Stimulated activated CD8-positive, alpha-beta memory T cell treated with anti-CD3 and anti-CD28 coated beads, Interleukin-4, amount 100 ng/mL, for 4 hours (primary cell): ENCODE results near the gene GDPD4.

ENCODE experiments used
- DNase-seq, 2 donors: peaks; one replicate each; pipeline ENCODE4 v3.0.0-alpha.2; 2020; ENCODE audit warnings: low read depth in 2 of 2, low spot score in 1 of 2

Gene GDPD4

GRCh38 chr11:77249427-77249826 lies 52.1 kb downstream of the GDPD4 start:
- no peak for DNase-seq

- no peak for DNase-seq
These were observed 57.0 kb downstream of the GDPD4 start for GRCh38 chr11:77244277-77245027.

- no peak for DNase-seq
These were observed 64.6 kb downstream of the GDPD4 start for GRCh38 chr11:77236901-77237300.

- DNase-seq: no peak
These were observed 68.5 kb downstream of the GDPD4 start for GRCh38 chr11:77233011-77233410.

- DNase-seq: no peak
These were observed 69.2 kb downstream of the GDPD4 start for GRCh38 chr11:77232242-77232641.

- DNase-seq: no peak
These were observed 69.7 kb downstream of the GDPD4 start for GRCh38 chr11:77231800-77232199.

GRCh38 chr11:77230878-77231605 lies 70.4 kb downstream of the GDPD4 start:
- DNase-seq: no peak

GRCh38 chr11:77223797-77224196 lies 77.7 kb downstream of the GDPD4 start:
- DNase-seq: no peak

GRCh38 chr11:77217156-77217555 lies 84.3 kb downstream of the GDPD4 start:
- no peak for DNase-seq

- no peak for DNase-seq
These were observed 86.4 kb downstream of the GDPD4 start for GRCh38 chr11:77215106-77215505.

- no peak for DNase-seq
These were observed 86.9 kb downstream of the GDPD4 start for GRCh38 chr11:77214557-77214956.

GRCh38 chr11:77213589-77214428 lies 87.7 kb downstream of the GDPD4 start:
- DNase-seq: no peak

GRCh38 chr11:77213029-77213579 lies 88.4 kb downstream of the GDPD4 start:
- no peak for DNase-seq

GRCh38 chr11:77212314-77213007 lies 89.0 kb downstream of the GDPD4 start:
- DNase-seq: no peak

GRCh38 chr11:77211594-77212251 lies 89.8 kb downstream of the GDPD4 start:
- no peak for DNase-seq

GRCh38 chr11:77211040-77211451 lies 90.4 kb downstream of the GDPD4 start:
- no peak for DNase-seq

GRCh38 chr11:77209663-77210062 lies 91.8 kb downstream of the GDPD4 start:
- no peak for DNase-seq

- no peak for DNase-seq
These were observed 93.0 kb downstream of the GDPD4 start for GRCh38 chr11:77208535-77208934.

GRCh38 chr11:77207618-77208313 lies 93.7 kb downstream of the GDPD4 start:
- DNase-seq: no peak

- no peak for DNase-seq
These were observed 94.4 kb downstream of the GDPD4 start for GRCh38 chr11:77207019-77207485.
